HG03039 (cell line): ENCODE results near the gene NR2F1.

Experiments used
- ATAC-seq: cut with Tn5 transposase; IDR thresholded peaks from one replicate; pipeline ENCODE4 v1.9.1; 2021; ENCODE audit warnings: mild to moderate bottlenecking, moderate library complexity; ENCODE audit not compliant: unreplicated experiment

The NR2F1 gene

DNA sequence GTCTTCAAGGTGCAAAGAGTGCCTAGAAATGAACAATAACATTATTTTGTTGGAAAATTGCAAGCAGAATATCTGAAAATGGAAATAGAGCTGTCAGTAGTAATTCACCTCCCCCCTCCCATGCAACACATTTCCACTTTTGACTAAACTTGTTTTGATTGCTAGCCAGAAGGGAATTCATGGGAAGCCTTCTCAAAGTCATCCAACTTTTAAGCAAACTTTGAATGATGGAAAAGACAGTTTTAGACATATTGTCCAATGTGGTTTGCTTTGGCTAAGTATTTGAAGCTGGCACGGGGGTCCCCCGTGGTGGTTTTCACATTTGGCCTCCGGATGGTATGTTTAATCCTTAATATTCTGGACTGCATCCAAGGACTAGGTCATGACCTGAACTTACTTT, 7.5 kb downstream of the NR2F1 start:
- no peak for ATAC-seq

DNA sequence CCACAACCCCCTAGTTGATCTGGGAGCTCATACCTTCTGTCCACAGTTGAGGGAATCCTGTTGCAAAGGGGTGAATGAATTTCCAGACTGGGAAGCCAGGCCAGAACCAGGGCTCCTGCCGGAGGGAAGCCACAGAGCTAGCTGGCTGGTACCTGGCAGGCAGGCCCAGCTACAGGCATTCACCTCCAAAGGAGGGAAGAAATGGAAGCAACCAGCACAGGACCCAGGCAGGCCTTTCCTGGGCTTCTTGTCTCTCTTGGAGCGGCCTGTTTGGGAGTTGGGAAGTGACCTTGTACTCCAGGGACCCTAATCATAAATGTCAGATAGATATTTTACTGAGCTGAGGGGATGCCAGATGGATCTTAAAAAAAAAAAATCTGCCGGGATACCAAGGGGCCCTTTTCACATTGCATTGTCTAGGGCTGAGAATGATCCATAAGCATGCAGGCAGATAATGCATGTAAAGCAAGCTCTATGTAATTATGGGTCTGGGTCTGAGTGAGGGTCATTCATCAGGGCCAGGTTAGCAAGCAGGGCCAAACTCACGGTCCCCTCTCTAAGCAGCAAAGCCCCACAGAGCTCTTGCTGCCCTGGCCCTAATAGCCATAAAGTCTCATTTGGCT, 8.4 kb downstream of the NR2F1 start:
- no peak for ATAC-seq

DNA sequence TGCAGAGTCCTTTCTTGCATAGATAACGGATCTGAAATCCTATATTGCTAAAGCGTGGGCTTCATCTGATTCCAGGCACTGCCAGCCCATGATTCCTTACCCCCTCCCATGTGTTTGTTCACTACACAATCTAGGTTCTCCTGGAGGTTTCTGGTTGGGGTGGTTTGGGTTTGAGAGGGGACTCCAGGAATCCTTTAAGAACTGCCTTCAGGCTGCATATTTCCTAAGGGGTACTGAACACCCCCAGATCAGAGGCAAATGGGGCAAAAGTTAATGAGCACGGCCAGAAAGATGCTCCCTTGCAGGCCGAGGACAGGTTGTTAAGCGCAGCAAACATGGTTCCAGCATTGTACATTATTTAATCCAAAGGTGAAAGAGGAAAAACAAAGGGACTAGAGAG, 9.9 kb downstream of the NR2F1 start:
- ATAC-seq, result no peak

DNA sequence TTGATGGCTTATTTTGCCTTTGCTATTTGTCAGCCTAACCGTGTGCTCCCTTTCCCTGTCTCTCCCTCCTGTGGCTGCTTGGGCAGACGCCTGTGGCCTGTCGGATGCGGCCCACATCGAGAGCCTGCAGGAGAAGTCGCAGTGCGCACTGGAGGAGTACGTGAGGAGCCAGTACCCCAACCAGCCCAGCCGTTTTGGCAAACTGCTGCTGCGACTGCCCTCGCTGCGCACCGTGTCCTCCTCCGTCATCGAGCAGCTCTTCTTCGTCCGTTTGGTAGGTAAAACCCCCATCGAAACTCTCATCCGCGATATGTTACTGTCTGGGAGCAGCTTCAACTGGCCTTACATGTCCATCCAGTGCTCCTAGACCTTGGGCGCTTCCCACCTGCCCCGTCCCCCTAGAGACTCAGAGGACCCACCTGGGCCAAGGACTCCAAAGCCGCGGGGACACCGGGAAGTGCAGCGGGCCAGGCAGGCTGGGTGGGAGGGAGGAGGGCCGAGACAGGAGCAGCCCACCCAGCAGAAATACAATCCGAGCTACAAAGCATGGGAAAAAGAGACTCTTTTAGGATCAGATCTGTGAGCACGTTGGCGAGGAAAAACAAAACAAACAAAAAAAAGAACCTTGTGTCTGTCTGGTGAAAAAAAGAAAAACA, 10.6 kb downstream of the NR2F1 start:
- ATAC-seq, result no peak

DNA sequence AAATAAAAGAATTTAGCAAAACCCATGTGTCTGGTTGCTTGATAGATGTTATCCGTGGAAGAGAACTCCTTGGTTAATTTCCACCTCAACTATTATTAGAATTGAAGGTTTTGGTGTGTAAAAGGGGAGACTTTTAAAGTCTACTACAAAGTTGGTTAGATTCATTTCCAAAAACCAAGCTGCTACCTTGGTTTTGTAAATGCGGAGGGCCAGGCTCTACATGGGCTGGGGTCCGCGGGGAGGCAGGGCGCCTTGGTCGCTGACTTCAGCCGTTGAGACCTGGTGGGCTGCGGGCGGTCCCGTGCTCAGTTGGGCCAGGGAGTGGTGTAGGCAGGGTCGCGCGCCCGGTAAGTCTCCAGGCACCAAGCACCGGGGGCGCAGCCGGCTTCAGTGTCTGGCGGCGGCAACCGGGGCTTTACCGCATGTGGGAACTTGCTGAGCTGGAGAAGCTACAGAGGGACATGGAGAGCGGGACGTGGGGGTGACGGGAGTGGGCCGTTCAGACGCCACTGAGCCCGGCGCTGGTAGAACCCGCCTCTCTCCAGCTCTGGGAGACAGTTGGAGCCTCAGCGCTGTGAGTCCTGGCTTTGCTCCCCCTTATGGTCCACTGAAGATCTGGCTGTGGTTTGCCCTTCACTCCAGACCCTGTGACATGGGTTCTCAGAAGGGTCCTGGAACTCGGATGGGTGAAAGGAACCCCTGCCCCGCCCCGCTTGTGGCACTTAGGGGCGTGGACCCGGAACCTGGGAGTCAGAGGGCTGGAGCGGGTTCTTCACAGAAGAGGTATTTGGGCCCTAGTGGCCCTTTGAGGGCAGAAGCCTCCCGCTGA, 11.8 kb downstream of the NR2F1 start:
- ATAC-seq, result no peak

DNA sequence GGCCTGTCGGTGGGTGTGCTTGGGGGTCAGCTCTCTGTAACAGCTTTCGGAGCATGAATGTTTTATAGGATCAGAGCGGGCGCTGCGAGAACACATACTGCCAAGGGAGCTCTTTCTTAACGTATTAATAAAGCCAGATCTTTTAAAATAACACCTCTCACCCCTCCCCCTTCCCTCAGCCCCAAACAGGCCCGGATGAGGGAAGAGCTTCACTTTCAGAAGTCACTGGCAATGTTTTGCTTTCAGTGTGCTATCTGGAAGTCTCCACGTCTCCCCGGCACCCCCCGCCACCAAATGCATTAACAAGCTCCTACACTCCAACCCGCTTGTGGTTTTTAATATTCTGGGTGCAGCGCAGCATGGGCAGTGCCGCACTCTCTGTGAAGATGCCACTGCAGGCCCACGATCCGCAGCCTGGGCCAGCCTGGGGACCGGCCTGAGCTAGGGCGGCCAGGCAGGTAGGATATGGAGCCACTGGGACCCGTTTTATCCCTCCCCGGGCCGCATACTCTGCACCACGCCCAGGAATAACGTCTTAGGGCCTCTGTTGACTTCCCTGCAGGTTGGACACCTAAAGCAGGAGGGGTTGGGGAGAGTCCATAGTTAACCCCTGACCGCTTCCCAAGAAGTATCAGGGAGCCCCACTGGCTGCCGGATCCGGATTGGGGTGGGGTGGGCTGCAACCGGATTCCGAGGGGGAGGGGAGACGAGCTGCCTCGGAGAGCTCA, 12.6 kb downstream of the NR2F1 start:
- ATAC-seq, result no peak

DNA sequence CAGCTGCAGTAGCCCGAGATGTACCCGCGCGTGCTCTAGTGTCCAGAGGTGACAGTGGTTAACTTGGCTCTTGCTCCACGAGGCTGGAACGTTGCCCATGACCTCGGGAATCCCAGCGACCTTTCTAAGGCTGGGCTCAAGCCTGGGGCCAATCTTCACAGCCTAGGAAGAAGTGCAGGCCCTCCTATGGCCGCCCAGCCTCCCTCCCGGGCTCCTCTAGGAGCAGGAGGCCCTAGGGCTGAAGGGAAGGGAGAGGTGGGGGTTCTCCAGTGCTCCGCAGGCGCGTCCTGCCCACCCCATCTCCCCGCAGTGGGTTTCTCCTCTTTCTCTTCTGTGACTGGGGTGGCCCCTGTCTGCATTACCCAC, 13.3 kb downstream of the NR2F1 start:
- no peak for ATAC-seq

DNA sequence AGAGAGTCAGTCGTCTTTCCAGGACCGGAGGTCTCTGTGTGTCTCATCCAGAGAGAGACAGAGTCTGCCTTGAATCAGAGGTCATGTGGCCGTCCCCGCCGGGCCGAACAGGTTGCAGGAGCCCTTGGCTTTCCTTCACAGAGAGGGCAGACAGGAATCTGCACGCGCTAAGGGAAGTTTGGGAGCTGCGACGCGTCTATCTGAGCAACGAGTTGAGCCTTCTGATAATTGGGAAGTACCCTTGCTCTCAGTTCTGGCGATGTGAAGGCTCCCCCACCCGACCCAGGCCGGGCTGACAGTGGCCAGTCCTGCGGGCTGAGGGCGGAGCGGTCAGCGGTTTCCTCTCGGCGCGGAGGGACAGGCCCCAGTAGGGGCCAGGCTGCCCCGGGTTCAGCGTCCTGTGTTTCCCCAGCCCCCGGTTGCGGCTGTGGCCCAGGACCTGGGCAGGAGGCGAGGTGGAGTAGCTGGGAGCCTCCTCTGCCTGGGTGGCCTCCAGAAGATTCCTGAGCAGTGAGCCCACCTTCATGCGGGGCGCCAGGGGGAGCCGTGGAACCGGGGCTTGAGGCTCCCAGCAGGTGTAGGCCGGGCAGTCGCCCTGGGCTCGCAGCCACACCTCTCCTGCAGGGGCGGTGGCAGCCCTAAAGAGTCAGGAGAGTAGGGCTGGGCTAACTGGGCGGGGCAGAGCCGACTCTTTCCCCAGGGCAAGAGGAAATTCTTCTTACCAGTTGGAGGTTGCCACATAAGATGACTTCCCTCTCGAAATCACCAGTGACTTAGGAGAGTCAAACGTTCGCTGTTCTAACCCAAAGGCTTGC, 13.9 kb downstream of the NR2F1 start:
- ATAC-seq, result no peak

DNA sequence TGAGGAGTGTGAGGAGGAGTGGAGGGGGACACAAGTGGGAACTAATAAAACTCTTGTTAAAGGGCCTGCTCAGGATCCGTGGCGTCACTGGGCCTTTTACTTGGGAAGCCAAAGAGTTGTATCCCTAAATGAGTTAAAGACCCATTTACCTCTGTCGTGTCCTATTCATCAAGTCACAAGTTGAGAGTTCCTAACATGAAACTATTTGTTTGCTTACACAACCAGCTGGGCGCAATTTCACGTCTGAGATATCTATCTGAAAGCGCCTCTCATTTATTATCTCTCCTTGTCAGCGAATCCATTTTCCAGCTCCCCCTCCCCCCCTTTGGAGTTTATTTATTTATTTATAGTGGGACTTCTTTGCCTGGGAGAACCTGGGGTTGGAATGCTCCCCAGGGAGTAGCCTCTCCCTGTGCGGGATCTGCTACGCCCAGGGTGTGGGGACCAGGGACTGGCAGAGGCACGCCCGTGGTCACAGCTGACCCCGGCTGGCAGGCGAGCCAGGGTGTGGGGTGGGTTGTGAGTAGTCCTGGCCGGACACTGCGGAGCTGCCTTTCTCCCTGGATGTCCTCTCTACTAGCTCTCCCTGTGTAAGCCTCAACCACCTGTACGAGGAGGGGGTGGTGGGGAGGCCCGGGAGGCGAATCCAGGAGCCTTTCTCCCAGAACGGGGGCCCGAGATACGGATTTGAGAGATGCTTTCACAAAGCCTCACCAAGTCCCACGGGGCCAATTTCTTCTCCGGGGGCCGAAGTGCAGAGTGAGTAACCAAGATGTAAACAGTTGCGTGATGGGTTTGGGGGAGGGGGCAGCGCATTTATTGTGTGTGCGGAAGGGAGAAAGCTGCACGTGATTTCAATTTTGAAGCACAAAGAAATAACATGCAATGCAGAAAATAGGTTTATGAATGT, 15.3 kb downstream of the NR2F1 start:
- ATAC-seq, result no peak

DNA sequence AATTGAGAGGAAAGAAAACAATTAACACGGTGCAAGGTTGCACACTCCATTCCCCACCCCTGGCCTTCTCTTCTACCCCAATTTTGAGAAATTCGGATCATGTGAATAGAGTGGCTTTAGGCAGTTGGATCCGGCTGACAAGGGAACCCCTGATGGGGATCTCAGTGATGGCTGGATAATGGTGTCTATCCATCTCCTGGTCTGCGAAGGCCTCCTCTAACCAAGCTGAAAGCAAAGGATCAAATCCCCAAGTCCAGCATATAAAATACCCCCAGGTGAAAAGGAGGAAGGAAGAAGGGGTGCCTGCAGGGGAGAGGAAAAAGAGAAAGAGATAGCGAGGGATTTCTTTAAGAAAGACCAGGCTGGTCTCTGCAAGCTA, 16.0 kb downstream of the NR2F1 start:
- no peak for ATAC-seq

DNA sequence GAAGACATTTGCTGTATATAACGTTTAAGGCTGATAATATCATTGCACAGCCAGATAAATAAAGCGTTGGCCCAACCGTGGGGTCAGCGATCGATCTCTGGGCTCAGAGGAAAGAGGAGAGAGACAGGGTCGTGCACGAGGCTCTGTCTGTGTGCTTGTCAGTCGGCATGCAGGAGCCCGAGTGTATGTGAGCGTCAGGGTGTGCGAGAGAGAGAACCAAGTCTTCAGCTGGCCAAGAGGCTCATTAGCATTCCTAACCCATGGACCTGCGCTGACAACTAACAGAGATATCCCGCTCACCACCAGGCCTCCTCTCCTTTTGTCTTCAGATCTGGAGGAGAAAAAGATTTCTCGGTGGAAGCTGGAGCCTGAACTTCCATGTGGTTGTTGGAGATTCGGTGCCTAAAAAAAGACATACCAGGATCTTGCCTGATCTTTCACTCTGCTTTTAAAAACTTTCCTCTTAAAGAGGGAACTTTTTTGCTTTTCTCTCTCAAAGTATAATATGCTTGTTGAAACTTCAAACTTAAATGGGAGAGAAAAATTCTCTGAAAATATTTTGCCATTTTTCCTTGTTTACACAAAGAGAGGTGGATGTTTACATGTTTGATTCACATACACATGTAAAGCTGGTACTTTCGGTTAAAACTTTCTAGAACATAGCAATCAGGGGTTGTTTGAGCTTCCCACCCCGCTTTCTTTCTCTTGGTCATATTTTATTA, 16.5 kb downstream of the NR2F1 start:
- no peak for ATAC-seq

DNA sequence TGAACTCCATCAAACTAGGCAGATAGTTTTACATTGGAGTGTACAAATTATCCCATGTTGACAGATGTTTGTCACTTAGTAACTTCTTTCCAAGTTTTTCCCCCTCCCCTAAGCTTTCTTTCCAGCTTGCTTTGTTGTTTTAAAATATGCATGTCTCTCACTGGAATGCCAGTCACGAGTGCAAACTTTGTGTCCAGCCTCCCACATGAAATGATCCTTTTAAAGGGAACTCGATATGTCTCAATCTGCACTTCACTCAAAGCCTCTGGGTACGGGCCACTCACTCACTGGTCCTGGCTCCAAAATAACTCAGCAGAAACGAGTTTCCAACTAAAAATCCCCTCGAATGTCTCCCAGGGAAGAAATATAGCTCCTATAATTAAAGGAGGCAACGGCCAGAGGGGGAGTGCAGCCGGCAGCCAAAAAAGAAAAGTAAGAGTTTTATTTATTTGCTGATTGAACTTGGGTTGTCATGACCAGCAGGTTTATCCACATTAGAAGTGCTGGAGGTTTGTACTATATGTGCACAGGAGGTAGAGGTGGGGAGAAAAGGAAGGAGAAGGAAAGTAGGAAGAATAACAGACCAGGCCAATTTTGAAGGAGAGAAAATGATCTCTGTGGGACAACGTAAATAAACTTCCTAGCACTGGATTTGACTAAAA, 17.5 kb downstream of the NR2F1 start:
- ATAC-seq, result no peak

DNA sequence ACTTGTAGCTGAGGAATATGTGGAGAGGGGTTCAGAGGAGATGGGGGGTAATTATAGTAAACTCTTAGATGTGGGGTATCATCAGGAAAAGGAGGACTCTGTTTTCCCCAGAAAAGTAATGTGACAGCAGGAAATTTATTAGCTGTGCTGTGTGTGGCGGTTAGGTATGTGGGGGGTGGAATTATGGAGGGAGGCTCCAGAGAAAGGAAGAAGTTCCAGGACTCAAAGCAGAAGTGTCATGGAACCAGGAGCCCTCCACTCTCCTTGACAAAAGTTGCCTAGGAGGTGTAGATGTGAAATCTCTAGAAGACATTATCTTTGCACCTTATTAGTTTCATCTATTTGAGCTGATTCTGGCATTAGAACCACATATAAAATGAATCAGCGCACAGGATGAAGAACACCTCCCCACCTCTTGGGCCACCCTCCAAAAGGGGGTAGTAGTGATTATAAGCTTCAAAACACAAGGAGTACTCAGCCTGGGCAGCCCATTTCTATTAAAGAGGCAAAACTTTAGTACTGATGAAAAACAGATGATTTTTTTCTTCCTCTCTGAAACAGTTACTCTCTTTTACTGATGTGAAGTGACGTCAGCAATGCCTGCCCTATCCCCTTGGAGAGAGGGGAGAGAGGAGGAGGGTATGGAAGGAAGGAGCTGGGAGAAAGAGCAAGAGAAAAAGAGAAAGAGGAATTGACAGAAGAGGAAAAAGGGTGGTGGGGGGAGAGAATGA, 18.2 kb downstream of the NR2F1 start:
- no peak for ATAC-seq

DNA sequence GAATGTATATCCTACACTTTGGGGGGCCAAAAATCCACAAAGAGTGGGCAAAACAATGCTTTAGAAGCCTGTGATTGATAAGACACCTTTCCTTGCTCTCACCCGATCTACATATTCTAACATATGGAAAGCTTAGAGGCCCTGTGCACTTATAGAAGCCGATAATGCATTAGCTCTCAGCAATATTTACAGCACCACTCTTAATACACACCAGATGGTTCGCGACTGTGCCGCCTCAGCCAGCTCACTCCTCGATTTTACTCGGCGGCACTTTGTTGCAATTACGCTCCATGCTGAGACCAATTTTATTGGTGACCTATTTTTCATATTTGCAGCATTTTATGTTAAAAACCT, 18.8 kb downstream of the NR2F1 start:
- ATAC-seq, result no peak

DNA sequence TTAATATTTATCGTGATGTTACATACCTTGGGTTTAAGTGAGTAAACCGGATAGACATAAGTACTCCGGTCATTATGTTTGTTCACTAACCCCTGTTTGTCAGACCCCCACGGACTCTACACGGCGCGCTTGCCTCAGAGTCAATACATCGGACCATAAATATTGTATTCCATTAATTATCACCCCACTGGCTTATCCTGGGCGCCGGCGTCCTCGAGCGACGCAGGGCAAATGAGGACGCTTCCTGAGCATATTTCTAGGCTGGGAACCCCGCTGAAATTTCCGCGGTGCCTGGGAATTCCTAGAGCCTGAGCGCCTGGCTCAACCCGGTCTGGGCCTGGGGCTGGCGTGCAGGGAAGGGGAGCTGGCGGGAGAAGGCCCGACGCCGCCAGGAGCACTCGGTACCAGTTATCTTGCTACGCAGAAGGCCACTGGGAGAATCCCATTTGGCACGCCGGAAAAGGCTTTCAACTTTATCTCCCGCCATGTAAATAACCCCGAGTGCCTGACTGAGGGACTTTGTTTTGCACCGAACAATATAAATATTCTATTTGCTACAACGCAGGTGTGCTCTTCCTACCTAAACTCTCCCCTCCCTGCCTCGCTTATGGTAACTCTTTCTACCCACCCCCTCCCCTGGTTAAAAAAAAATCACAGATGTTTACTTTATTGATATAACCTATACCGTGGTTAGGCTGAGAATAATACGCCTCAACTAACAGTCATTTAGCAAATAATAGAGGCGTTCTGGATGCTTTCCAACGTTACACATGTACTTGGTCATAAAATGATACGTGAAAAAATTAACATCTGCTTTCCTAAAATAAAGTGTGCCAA, 19.4 kb downstream of the NR2F1 start:
- no peak for ATAC-seq

DNA sequence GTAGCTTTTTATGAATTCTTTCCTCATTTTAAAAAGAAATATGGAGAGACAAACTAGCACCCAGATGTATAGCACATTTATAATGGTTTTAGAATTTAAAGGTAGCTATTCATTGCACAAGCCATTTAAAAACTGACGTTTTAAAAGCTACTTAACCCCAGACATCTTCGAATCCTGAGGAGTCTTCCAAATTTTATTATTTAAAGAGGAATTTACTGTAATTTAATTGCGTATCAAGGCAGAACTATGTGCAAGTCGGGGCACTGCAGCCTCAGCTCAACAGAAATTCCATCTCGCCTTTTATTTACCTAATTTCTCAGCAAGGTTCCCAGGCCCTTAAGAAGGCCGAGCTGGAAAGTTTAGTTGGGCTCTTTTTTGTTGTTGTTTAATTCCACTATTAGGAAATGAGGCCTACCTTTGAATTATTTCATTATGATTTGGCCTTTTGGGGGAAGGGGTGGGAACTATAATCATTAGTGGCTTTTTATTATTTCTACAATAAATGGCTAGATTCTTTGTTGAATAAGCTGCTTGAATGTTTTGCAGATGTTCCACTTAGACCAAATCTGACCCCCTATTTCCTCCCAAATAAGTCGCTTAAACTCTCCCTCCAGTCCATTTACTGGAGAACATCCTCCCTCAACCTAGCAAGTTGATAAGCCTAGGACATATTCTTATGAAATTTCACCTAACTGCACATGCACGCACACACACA, 20.2 kb downstream of the NR2F1 start:
- no peak for ATAC-seq
